ENCODE measurements around the gene POU6F2. TPM values are rescaled to one million over a fixed set of nuclear protein-coding genes. Genes with fewer than 3 reads are reported as not detected.

POU6F2 gene
- total RNA-seq, 1 donor from 2014 or later, result 0.44 TPM

- H3K27ac ChIP-seq (replicated peaks), result no peak overlapping the region
- peaks cover 36% of the 10 kb centered on the region for H3K27me3 ChIP-seq (ENCODE audit: low read depth)
- no peak for DNase-seq
- no peak overlapping the region for H3K4me3 ChIP-seq
- H3K9me3 ChIP-seq (replicated peaks), result no peaks in the 10 kb centered on the region
- TF ChIP-seq CTCF (IDR thresholded peaks at IDR 0.05; ENCODE audit: borderline replicate concordance), result no peak
- intact Hi-C loops (cut with micrococcal nuclease), result no loop called here
- no peaks in the 10 kb centered on the region for H3K36me3 ChIP-seq
- no peaks in the 10 kb centered on the region for H3K4me1 ChIP-seq
These were observed 314.1 kb downstream of the POU6F2 start for GRCh38 chr7:39291628-39292410.

GRCh38 chr7:39293056-39293823 lies 315.5 kb downstream of the POU6F2 start:
- DNase-seq, result no peak
- no peak for TF ChIP-seq CTCF (IDR thresholded peaks at IDR 0.05; ENCODE audit: borderline replicate concordance)
- Histone ChIP-seq H3K4me3 (no peak overlapping the region), H3K9me3 (replicated peaks) (peaks cover 4% of the 10 kb centered on the region), H3K4me1 (no peaks in the 10 kb centered on the region), H3K27me3 (ENCODE audit: low read depth) (peaks cover 29% of the 10 kb centered on the region), H3K36me3 (no peaks in the 10 kb centered on the region), H3K27ac (replicated peaks) (no peak overlapping the region)
- intact Hi-C loops (cut with micrococcal nuclease), result no loop called here

GRCh38 chr7:39294022-39294421 lies 316.3 kb downstream of the POU6F2 start:
- no peak for TF ChIP-seq CTCF (IDR thresholded peaks at IDR 0.05; ENCODE audit: borderline replicate concordance)
- Histone ChIP-seq H3K4me1 (no peaks in the 10 kb centered on the region), H3K27ac (replicated peaks) (no peak overlapping the region), H3K9me3 (replicated peaks) (peaks cover 4% of the 10 kb centered on the region), H3K27me3 (ENCODE audit: low read depth) (peaks cover 21% of the 10 kb centered on the region), H3K4me3 (no peak overlapping the region), H3K36me3 (no peaks in the 10 kb centered on the region)
- intact Hi-C loops (cut with micrococcal nuclease), result no loop called here
- DNase-seq, result no peak

GRCh38 chr7:39295796-39296195 lies 318.1 kb downstream of the POU6F2 start:
- Histone ChIP-seq H3K27ac (replicated peaks) (no peak overlapping the region), H3K36me3 (no peaks in the 10 kb centered on the region), H3K9me3 (replicated peaks) (peaks cover 4% of the 10 kb centered on the region), H3K27me3 (ENCODE audit: low read depth) (peaks cover 16% of the 10 kb centered on the region), H3K4me1 (no peaks in the 10 kb centered on the region), H3K4me3 (no peak overlapping the region)
- DNase-seq, result no peak
- intact Hi-C loops (cut with micrococcal nuclease), result no loop called here
- TF ChIP-seq CTCF (IDR thresholded peaks at IDR 0.05; ENCODE audit: borderline replicate concordance), result no peak

GRCh38 chr7:39299695-39300094 lies 322.0 kb downstream of the POU6F2 start:
- no peak for TF ChIP-seq CTCF (IDR thresholded peaks at IDR 0.05; ENCODE audit: borderline replicate concordance)
- intact Hi-C loops (cut with micrococcal nuclease), result no loop called here
- H3K4me1 ChIP-seq, result no peaks in the 10 kb centered on the region
- H3K27me3 ChIP-seq (ENCODE audit: low read depth), result peaks cover 30% of the 10 kb centered on the region
- no peak for DNase-seq
- peaks cover 4% of the 10 kb centered on the region for H3K9me3 ChIP-seq (replicated peaks)
- no peak overlapping the region for H3K27ac ChIP-seq (replicated peaks)
- H3K4me3 ChIP-seq, result no peak overlapping the region
- H3K36me3 ChIP-seq, result no peaks in the 10 kb centered on the region
